Calu3 (cell line): Measurements from ENCODE around the gene OR10Z1. TPM values are rescaled to one million over a fixed set of nuclear protein-coding genes. Genes with fewer than 3 reads are reported as not detected.

Experiments
- BruUV-seq: library from RNA; stranded (reverse); fragments of 400-500 nt; replicated peaks from 2 replicates; lab custom pipeline; 2021; lab: Mats Ljungman, UMichigan
- CTCF ChIA-PET: fragments of 300-600 bp; sonication (Branson Sonifier 250); formaldehyde crosslinking; loops from one replicate; lab custom pipeline; 2022; ENCODE audit warnings: antibody characterized with exemption; lab: Charles Lee
- DNase-seq: peaks from one replicate; pipeline ENCODE4 v3.0.0; 2022
- H3K27ac Mint-ChIP-seq: one replicate; pipeline ENCODE4 v1.8.0; 2022; ENCODE audit warnings: mixed read lengths; ENCODE audit not compliant: unreplicated experiment
- H3K27me3 Mint-ChIP-seq: one replicate; pipeline ENCODE4 v1.8.0; 2022; ENCODE audit warnings: mixed read lengths; ENCODE audit not compliant: unreplicated experiment
- H3K36me3 Mint-ChIP-seq: one replicate; pipeline ENCODE4 v1.8.0; 2022; ENCODE audit warnings: mild to moderate bottlenecking, moderate library complexity, mixed read lengths; ENCODE audit not compliant: insufficient read depth, unreplicated experiment
- H3K4me1 Mint-ChIP-seq: one replicate; pipeline ENCODE4 v1.8.0; 2022; ENCODE audit warnings: mild to moderate bottlenecking, low read depth, mixed read lengths; ENCODE audit not compliant: unreplicated experiment
- H3K4me3 Mint-ChIP-seq: one replicate; pipeline ENCODE4 v1.8.0; 2022; ENCODE audit warnings: mild to moderate bottlenecking, low read depth, moderate library complexity, mixed read lengths; ENCODE audit not compliant: unreplicated experiment
- H3K9me3 Mint-ChIP-seq: one replicate; pipeline ENCODE4 v1.8.0; 2022; ENCODE audit warnings: low read depth, mixed read lengths; ENCODE audit not compliant: unreplicated experiment
- intact Hi-C: fragments of 100-400 bp; cut with micrococcal nuclease; formaldehyde crosslinking; loops from one replicate; pipeline ENCODE4 v1.10.0; 2022; ENCODE audit not compliant: unreplicated experiment
- total RNA-seq: library from RNA; stranded (reverse); gene quantifications from 2 replicates; pipeline ENCODE4 v1.2.3, GENCODE V29; 2022
- TF ChIP-seq, protein P1 (sequence below): fragments of 200-600 bp; IDR thresholded peaks from one replicate; pipeline ENCODE4 v1.8.0; 2022; ENCODE audit warnings: antibody characterized with exemption; ENCODE audit not compliant: unreplicated experiment

Gene OR10Z1
- total RNA-seq, 1 experiment from 2014 or later, result not detected

DNA sequence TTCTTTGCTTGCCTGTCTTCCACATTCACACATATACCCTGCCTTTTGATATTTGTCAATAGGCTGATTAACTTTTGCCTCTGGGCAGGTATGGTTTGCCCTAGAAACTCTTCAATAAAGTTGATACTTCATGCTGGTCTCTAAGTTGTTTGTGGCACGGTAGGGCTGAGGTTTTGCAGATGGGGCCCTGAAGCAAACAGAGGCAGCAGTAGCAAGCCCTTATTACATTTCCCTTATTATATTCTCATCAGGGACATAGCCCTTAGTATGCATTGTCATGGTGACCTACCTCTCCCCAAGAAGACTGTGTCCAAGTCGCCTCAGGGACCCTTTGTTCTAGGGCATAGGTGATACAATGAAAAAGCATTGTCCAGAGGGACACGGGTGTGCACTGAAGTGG is 34.6 kb upstream of the OR10Z1 start, which contains the start of gene OR6P1:
TSS of gene OR6P1 (minus strand) at position 101 of the 400 bp plus-strand sequence. CDS start 6,976 bp downstream, outside the sequence.
- no TSS peak for BruUV-seq
- CTCF ChIA-PET, result no interaction called here
- intact Hi-C loops, result no loop called here
- Mint-ChIP-seq H3K9me3 (no peaks in the 10 kb centered on the region), H3K27ac (no peak within 1 kb of the TSS), H3K4me3 (no peak within 1 kb of the TSS), H3K27me3 (peaks cover 29% of the 10 kb centered on the region), H3K4me1 (no peaks in the 10 kb centered on the region), H3K36me3 (no peaks in the 10 kb centered on the region)
- TF ChIP-seq, protein P1, sequence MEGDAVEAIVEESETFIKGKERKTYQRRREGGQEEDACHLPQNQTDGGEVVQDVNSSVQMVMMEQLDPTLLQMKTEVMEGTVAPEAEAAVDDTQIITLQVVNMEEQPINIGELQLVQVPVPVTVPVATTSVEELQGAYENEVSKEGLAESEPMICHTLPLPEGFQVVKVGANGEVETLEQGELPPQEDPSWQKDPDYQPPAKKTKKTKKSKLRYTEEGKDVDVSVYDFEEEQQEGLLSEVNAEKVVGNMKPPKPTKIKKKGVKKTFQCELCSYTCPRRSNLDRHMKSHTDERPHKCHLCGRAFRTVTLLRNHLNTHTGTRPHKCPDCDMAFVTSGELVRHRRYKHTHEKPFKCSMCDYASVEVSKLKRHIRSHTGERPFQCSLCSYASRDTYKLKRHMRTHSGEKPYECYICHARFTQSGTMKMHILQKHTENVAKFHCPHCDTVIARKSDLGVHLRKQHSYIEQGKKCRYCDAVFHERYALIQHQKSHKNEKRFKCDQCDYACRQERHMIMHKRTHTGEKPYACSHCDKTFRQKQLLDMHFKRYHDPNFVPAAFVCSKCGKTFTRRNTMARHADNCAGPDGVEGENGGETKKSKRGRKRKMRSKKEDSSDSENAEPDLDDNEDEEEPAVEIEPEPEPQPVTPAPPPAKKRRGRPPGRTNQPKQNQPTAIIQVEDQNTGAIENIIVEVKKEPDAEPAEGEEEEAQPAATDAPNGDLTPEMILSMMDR, result no peak
- no peak for DNase-seq

DNA sequence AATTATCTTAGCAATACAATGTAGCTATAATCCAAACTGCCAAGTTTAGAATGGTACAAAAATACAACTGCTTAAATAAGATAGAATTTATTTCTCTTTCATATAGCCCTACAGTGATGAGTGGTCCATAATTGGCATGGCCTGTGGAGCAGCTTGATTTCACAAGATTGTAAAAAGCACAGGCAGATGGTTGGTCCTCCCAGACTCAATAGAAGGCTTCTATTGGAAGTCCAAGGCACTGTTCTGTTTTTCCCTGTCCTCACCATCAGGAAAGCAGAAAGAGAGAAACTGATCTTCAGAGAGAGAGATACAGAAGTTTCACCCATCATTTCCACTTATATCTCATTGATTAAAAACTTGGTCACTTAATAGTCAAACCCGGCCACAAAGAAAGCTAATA is 32.8 kb upstream of the OR10Z1 start:
- CTCF ChIA-PET, result no interaction called here
- no peaks in the 10 kb centered on the region for H3K4me1 Mint-ChIP-seq
- DNase-seq, result no peak
- TF ChIP-seq, protein P1, result no peak
- H3K9me3 Mint-ChIP-seq, result no peaks in the 10 kb centered on the region
- H3K36me3 Mint-ChIP-seq, result no peaks in the 10 kb centered on the region
- no TSS peak for BruUV-seq
- no peak overlapping the region for H3K27ac Mint-ChIP-seq
- intact Hi-C loops, result no loop called here
- H3K4me3 Mint-ChIP-seq, result no peak overlapping the region
- H3K27me3 Mint-ChIP-seq, result peaks cover 29% of the 10 kb centered on the region

DNA sequence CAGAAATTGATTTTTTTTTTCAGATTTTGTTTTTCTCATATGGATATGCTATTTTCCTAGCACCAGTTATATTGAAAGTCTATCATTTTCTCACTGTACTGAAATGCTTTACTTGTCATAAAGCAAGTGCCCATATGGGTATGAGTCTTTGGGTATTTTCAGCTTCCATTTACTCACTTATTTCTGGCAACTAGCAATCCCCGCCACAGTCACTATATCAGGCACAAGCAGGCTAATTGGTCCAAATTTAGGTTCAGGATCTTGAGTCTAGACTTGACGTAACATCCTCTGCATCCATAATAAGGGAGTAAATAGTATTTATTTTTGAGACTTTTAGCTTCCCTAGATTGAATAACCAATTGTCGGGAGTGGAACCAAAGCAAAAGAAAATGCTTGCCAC is 27.5 kb upstream of the OR10Z1 start:
- DNase-seq, result no peak
- H3K27ac Mint-ChIP-seq, result no peak overlapping the region
- H3K36me3 Mint-ChIP-seq, result no peaks in the 10 kb centered on the region
- no TSS peak for BruUV-seq
- CTCF ChIA-PET, result no interaction called here
- no peaks in the 10 kb centered on the region for H3K4me1 Mint-ChIP-seq
- no peaks in the 10 kb centered on the region for H3K27me3 Mint-ChIP-seq
- intact Hi-C loops, result no loop called here
- H3K9me3 Mint-ChIP-seq, result no peaks in the 10 kb centered on the region
- TF ChIP-seq, protein P1, result no peak
- H3K4me3 Mint-ChIP-seq, result no peak overlapping the region

DNA sequence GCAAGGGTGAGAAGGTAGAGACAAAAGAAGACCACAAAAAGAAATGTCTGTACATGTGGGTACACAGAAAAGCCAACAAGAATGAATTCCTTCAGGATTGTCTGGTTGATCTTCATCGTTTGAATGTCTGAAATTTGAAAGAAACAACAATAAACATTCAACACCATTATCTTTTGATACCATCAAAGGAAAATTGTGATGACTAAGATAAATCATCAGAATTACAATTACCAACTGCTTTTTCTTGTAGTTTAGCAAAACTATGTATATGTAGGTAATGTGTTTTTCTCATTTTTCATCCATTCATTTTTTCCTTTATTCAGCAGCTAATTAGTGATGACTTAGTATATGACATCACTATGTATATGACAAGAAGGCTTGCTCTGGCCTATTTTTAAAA is 25.3 kb upstream of the OR10Z1 start, which contains the start of gene OR10X1:
TSS of gene OR10X1 (minus strand) at position 167 of the 400 bp plus-strand sequence. CDS start at position 167, 0 bp downstream.
- CTCF ChIA-PET, result no interaction called here
- Mint-ChIP-seq H3K4me3 (no peak within 1 kb of the TSS), H3K27me3 (no peaks in the 10 kb centered on the region), H3K27ac (no peak within 1 kb of the TSS), H3K9me3 (no peaks in the 10 kb centered on the region), H3K36me3 (no peaks in the 10 kb centered on the region), H3K4me1 (no peaks in the 10 kb centered on the region)
- TF ChIP-seq, protein P1, result no peak
- BruUV-seq, result no TSS peak
- no peak for DNase-seq
- intact Hi-C loops, result no loop called here
